ENCODE results near the gene TTLL6. TPM values are rescaled to one million over a fixed set of nuclear protein-coding genes. Genes with fewer than 3 reads are reported as not detected.

Gene TTLL6
- total RNA-seq, 4 donors from 2014 or later: 0.19 TPM; not detected in 3

DNA sequence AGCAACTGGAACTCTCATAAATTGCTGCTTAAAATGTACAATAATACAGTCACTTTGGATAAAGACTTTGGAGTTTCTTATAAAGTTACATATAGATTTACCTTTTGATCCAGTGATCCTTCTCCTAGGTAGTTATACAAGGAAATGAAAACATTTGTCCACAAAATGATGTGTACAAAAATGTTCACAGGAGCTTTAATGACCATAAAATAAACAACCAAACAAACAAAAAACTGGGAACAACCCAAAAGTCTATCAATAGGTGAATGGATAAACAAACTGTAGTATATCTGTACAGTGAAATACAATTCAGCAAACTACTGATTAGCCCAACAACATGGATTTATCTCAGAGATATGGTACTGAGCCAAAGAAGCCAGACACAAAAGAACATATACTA, 37.6 kb downstream of the TTLL6 start:
- TF ChIP-seq, protein P1, sequence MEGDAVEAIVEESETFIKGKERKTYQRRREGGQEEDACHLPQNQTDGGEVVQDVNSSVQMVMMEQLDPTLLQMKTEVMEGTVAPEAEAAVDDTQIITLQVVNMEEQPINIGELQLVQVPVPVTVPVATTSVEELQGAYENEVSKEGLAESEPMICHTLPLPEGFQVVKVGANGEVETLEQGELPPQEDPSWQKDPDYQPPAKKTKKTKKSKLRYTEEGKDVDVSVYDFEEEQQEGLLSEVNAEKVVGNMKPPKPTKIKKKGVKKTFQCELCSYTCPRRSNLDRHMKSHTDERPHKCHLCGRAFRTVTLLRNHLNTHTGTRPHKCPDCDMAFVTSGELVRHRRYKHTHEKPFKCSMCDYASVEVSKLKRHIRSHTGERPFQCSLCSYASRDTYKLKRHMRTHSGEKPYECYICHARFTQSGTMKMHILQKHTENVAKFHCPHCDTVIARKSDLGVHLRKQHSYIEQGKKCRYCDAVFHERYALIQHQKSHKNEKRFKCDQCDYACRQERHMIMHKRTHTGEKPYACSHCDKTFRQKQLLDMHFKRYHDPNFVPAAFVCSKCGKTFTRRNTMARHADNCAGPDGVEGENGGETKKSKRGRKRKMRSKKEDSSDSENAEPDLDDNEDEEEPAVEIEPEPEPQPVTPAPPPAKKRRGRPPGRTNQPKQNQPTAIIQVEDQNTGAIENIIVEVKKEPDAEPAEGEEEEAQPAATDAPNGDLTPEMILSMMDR (IDR thresholded peaks at IDR 0.05): no peak
- no peak for TF ChIP-seq POLR2A (IDR thresholded peaks at IDR 0.05)
- Histone ChIP-seq H3K4me1 (no peaks in the 10 kb centered on the region), H3K36me3 (no peaks in the 10 kb centered on the region), H3K27ac (no peak overlapping the region), H3K4me3 (no peak overlapping the region), H3K9me3 (no peaks in the 10 kb centered on the region), H3K27me3 (peaks cover 0 to 81% (median 0%) of the 10 kb centered on the region in 4 donors)
- no peak for DNase-seq
- intact Hi-C loops (cut with DNase I): no loop called here

DNA sequence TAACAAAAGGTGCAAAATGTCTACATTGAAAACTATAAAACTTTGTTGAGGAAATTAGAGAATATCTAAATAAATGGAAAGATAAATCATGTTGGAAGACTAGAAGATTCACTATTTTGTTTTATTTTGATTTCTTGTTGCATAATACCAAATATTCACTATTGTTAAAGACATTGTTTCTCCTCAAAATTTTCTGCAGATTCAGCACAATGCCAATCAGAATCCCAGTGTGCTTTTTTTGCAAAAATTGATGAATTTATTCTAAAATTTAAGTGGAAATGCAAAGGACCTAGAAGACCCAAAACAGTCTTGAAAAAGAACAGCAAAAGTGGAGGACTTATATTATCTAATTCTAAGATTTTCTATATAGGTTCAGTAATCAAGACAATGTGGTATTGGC, 40.4 kb downstream of the TTLL6 start:
- no peak overlapping the region for H3K4me3 ChIP-seq
- no peaks in the 10 kb centered on the region for H3K4me1 ChIP-seq
- no peak for TF ChIP-seq POLR2A (IDR thresholded peaks at IDR 0.05)
- TF ChIP-seq, protein P1 (IDR thresholded peaks at IDR 0.05): no peak
- no peaks in the 10 kb centered on the region for H3K9me3 ChIP-seq
- no peak overlapping the region for H3K27ac ChIP-seq
- H3K27me3 ChIP-seq: peaks cover 0 to 91% (median 0%) of the 10 kb centered on the region in 4 donors
- no peak for DNase-seq
- intact Hi-C loops (cut with DNase I): no loop called here
- no peaks in the 10 kb centered on the region for H3K36me3 ChIP-seq

DNA sequence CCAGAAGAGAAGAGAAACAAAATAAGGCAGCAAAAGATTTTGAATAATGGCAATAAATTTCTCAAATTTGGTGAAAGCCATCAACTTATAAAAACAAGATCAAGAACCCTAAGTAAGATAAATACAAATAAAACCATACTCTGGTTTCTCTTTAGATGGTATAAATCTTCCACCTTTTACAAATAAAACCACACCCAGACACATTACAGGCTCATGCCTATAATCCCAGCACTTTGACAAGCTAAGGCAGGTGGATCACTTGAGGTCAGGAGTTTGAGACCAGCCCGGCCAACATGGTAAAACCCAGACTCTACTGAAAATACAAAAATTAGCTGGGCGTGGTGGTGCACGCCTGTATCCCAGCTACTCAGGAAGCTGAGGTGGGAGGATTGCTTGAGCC, 43.8 kb downstream of the TTLL6 start:
- intact Hi-C loops (cut with DNase I): no loop called here
- peaks cover 0 to 94% (median 5%) of the 10 kb centered on the region in 4 donors for H3K27me3 ChIP-seq

GRCh38 chr17:48770954-48771353, 46.1 kb downstream of the TTLL6 start:
- Histone ChIP-seq H3K27ac (no peak overlapping the region), H3K4me3 (no peak overlapping the region), H3K36me3 (no peaks in the 10 kb centered on the region), H3K27me3 (peaks cover 0 to 96% (median 5%) of the 10 kb centered on the region in 4 donors), H3K9me3 (no peaks in the 10 kb centered on the region), H3K4me1 (no peaks in the 10 kb centered on the region)
- intact Hi-C loops (cut with DNase I): no loop called here
- 39 to 47% methylated on average over 3 of the region's 3 CpGs for WGBS, 2 donors
- DNase-seq: no peak
- no peak for TF ChIP-seq POLR2A (IDR thresholded peaks at IDR 0.05)
- TF ChIP-seq, protein P1 (IDR thresholded peaks at IDR 0.05): no peak

More for the DNA sequence above, 43.8 kb downstream of the TTLL6 start:
- Histone ChIP-seq H3K27ac (no peak overlapping the region), H3K9me3 (no peaks in the 10 kb centered on the region), H3K4me1 (no peaks in the 10 kb centered on the region), H3K4me3 (no peak overlapping the region), H3K36me3 (no peaks in the 10 kb centered on the region)
- TF ChIP-seq, protein P1 (IDR thresholded peaks at IDR 0.05): no peak
- TF ChIP-seq POLR2A (IDR thresholded peaks at IDR 0.05): no peak
- no peak for DNase-seq
- WGBS, 2 donors: 53 to 55% methylated on average over 3 of the region's 3 CpGs

- no peak for DNase-seq
- no peaks in the 10 kb centered on the region for H3K4me1 ChIP-seq
- H3K9me3 ChIP-seq: no peaks in the 10 kb centered on the region
- intact Hi-C loops (cut with DNase I): no loop called here
- no peaks in the 10 kb centered on the region for H3K36me3 ChIP-seq
- TF ChIP-seq, protein P1 (IDR thresholded peaks at IDR 0.05): no peak
- TF ChIP-seq POLR2A (IDR thresholded peaks at IDR 0.05): no peak
- no peak overlapping the region for H3K4me3 ChIP-seq
- no peak overlapping the region for H3K27ac ChIP-seq
- WGBS, 2 donors: 77 to 89% methylated on average over 3 to 4 of the region's 5 CpGs
- H3K27me3 ChIP-seq: peaks cover 0 to 97% (median 5%) of the 10 kb centered on the region in 4 donors
Measured at GRCh38 chr17:48769009-48769675, 47.9 kb downstream of the TTLL6 start.
